ENCODE measurements around the gene NXPH2. TPM values are rescaled to one million over a fixed set of nuclear protein-coding genes. Genes with fewer than 3 reads are reported as not detected.

NXPH2 gene
- 0.12 and 2.0 TPM in 2 replicates for total RNA-seq

GRCh38 chr2:138779781-138780445, at the start of gene NXPH2:
Gene NXPH2, minus strand, starts transcription at chr2:138780390. Its CDS starts 149 bp downstream, at chr2:138780241.
- peak within 1 kb of the TSS; percentile 46 for H3K4me3 ChIP-seq (ENCODE audit: low read depth, low read length)
- no peak for DNase-seq (ENCODE audit: low read depth)
- TF ChIP-seq CTCF (conservative IDR thresholded peaks at IDR 0.05; ENCODE audit: low read depth, low read length), result no peak

- TF ChIP-seq CTCF (conservative IDR thresholded peaks at IDR 0.05; ENCODE audit: low read depth, low read length), result peak; percentile 65
- no peak overlapping the region for H3K4me3 ChIP-seq (ENCODE audit: low read depth, low read length)
- DNase-seq (ENCODE audit: low read depth), result no peak
Observed at GRCh38 chr2:138829326-138829919, 49.2 kb upstream of the NXPH2 start.

GRCh38 chr2:138827426-138828054, 47.4 kb upstream of the NXPH2 start:
- peak; percentile 29 for DNase-seq (ENCODE audit: low read depth)
- H3K4me3 ChIP-seq (ENCODE audit: low read depth, low read length), result no peak overlapping the region
- peak; percentile 76 for TF ChIP-seq CTCF (conservative IDR thresholded peaks at IDR 0.05; ENCODE audit: low read depth, low read length)

- DNase-seq (ENCODE audit: low read depth), result no peak
- no peak overlapping the region for H3K4me3 ChIP-seq (ENCODE audit: low read depth, low read length)
- TF ChIP-seq CTCF (conservative IDR thresholded peaks at IDR 0.05; ENCODE audit: low read depth, low read length), result no peak
Observed at GRCh38 chr2:138823666-138824065, 43.5 kb upstream of the NXPH2 start.

- no peak overlapping the region for H3K4me3 ChIP-seq (ENCODE audit: low read depth, low read length)
- TF ChIP-seq CTCF (conservative IDR thresholded peaks at IDR 0.05; ENCODE audit: low read depth, low read length), result no peak
- no peak for DNase-seq (ENCODE audit: low read depth)
Observed at GRCh38 chr2:138819964-138820363, 39.8 kb upstream of the NXPH2 start.

- no peak overlapping the region for H3K4me3 ChIP-seq (ENCODE audit: low read depth, low read length)
- no peak for TF ChIP-seq CTCF (conservative IDR thresholded peaks at IDR 0.05; ENCODE audit: low read depth, low read length)
- DNase-seq (ENCODE audit: low read depth), result no peak
Observed at GRCh38 chr2:138818556-138818955, 38.4 kb upstream of the NXPH2 start.

Measured in epithelial cell of proximal tubule (primary cell).